ENCODE measurements around the gene NES.
A peak's percentile ranks its signal among the peaks of the same experiment; 100 is the strongest.

Gene NES, protein sequence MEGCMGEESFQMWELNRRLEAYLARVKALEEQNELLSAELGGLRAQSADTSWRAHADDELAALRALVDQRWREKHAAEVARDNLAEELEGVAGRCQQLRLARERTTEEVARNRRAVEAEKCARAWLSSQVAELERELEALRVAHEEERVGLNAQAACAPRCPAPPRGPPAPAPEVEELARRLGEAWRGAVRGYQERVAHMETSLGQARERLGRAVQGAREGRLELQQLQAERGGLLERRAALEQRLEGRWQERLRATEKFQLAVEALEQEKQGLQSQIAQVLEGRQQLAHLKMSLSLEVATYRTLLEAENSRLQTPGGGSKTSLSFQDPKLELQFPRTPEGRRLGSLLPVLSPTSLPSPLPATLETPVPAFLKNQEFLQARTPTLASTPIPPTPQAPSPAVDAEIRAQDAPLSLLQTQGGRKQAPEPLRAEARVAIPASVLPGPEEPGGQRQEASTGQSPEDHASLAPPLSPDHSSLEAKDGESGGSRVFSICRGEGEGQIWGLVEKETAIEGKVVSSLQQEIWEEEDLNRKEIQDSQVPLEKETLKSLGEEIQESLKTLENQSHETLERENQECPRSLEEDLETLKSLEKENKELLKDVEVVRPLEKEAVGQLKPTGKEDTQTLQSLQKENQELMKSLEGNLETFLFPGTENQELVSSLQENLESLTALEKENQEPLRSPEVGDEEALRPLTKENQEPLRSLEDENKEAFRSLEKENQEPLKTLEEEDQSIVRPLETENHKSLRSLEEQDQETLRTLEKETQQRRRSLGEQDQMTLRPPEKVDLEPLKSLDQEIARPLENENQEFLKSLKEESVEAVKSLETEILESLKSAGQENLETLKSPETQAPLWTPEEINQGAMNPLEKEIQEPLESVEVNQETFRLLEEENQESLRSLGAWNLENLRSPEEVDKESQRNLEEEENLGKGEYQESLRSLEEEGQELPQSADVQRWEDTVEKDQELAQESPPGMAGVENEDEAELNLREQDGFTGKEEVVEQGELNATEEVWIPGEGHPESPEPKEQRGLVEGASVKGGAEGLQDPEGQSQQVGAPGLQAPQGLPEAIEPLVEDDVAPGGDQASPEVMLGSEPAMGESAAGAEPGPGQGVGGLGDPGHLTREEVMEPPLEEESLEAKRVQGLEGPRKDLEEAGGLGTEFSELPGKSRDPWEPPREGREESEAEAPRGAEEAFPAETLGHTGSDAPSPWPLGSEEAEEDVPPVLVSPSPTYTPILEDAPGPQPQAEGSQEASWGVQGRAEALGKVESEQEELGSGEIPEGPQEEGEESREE (N-terminal part only)

DNA sequence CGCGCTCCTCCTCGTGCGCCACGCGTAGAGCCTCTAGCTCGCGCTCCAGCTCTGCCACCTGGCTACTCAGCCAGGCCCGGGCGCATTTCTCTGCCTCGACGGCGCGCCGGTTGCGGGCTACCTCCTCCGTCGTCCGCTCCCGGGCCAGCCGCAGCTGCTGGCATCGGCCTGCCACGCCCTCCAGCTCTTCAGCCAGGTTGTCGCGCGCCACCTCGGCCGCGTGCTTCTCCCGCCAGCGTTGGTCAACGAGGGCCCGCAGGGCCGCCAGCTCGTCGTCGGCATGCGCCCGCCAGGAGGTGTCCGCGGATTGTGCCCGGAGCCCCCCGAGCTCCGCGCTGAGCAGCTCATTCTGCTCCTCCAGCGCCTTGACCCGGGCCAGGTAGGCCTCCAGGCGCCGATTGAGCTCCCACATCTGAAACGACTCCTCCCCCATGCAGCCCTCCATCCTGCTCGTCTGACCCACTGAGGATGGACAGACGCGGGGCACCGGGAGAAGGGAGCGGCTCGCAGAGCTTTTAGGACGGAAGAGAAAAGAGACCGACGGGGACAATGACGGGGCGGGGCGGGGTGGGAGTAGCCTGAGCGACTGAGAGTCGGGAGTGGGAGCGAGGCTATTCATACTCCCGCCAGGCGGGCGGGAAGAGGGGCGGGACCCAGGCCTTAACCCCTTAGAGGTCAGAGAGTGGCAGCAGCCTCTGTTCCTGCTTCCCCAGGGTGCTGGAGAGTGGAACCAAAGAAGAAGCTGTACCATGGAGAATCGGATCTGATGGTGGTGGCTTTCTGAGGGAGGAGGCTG is at the start of gene NES:
Gene NES (minus strand): TSS at position 588 of the 796 bp plus-strand sequence. CDS start 143 bp downstream, at position 445.
- DNase-seq (ENCODE audit: low read depth) = no peak

DNA sequence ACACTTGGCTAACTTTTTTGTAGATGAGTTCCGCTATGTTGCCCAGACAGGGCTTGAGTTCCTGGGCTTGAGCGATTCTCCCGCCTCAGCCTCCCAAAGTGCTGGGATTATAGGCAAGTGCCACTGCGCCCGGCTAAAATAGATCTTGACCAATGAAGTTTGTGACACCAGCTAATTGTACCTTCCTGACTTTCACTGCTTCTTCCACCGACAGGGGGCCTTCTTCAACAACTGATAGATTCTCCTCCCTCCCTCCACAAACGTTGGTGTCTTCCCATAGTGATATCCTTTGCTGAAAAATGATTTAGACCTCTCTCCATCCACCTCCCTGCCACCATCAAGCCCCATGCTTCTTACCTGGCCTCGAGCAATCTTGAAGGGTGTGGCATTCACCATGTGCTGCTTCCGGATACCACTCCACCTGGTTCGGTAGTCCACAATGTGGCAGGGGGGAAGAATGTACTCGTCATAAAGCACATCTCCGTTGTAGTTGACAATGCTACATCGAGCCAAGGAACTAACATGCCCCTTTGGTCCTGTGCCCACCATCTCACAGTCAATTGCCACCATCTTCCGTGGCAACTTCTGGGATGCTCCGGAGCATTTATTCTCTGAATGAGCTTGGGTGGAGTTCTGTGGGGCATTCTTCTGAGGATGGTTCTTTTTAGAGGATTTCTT is 49.5 kb upstream of the NES start:
- DNase-seq (ENCODE audit: low read depth) = no peak

DNA sequence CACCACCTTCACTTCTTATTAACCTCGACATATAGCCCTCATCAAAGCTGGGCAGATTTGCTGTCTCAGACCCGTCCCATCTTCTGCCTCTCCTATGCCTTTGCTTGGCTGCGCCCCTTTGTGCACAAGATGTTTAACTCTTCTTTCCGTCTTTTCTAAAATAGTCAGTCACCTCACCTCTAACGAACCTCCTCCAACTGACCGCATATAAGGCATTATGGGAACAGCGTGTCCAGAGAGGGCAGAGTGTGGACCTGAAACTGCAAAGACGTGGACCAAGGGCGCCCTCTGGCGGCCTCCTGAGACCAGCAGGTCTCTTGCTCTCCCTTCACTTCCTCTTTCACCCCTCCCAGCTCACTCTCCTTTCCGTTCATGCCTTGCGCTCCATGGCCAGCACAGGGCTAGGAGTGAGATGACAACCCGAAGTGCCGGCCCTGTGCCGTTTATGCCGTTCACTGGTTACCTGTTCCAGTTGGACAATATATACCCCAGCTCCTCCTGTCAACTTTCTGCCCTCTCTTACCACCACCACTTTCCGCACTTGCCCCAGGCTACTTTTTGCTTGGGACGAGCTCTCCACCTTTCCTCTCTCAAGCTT is 48.6 kb upstream of the NES start:
- DNase-seq (ENCODE audit: low read depth) = peak; percentile 56

DNA sequence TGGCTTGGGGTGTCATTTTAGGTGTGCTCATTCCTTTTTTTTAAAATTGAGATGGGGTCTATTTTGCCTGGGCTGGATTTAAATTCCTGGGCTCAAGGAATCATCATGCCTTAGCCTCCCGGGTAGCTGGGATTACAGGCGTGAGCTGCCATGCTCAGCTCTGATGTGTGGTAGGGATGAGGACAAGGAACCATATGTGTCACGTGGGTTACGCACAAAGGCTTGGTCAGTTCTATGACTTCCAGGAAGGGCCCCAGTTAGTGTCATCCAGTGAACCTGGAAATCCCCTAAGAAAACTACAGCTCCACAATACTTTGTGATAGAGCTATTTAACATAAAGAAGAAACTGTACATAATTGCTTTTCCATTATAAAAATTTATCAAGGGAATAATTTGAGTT is 44.3 kb upstream of the NES start:
- no peak for DNase-seq (ENCODE audit: low read depth)

DNA sequence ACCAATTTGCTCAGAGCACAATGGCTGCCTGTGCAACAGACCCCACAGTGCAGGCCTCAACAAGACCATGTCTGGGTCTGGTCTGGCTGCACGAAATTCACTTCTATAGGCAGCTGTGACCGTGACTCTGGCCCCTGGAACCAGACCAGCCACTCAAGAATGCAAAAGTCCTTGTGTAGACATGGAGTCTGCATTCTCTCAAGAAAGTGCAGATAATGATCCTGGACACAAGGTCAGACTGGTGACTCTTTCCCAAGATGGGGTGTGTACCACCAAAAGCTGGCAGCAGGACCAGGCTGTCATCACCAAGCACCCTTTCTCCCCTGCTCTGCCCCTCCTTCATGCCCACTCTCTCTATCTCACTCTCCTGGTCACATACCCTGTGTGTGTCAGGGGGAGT is 43.9 kb upstream of the NES start:
- no peak for DNase-seq (ENCODE audit: low read depth)

DNA sequence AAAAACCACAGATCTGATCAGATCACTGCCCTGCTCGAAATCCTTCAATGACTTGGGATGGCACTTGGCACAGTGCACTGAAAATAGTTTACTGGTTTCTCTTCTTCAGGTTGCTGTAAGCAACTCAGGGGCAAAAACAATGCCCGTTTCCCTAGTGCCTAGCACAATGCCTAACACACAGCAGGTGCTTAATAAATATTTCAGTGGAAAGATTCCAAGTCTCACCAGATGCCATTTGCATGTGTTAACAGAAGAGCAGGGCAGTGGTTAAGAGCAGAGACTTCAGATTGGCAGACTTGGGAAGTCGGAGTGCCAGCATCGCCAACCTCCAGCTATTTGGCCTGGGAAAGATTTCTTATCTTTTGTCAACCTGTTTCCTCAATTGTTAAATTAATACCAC is 40.1 kb upstream of the NES start:
- no peak for DNase-seq (ENCODE audit: low read depth)

DNA sequence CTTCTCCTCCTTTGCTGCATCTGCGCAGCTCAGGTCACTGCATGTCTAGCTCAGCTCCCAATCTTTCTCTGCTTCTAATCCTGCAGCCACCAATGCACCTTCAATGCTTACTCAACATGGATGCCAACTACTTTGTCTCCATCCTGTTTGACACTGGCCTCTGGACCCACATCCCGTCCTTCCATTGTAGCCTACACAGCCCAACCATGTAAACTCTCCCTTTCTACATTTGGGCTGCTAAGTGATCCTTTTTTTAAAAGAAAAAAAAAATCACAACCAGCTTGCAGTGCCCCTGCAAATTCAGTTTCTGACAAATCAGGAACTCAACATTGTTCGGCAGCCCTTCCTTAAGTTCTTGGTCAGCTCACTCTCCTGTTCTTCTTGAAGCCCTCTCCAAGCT is 37.6 kb upstream of the NES start:
- DNase-seq (ENCODE audit: low read depth) = no peak

DNA sequence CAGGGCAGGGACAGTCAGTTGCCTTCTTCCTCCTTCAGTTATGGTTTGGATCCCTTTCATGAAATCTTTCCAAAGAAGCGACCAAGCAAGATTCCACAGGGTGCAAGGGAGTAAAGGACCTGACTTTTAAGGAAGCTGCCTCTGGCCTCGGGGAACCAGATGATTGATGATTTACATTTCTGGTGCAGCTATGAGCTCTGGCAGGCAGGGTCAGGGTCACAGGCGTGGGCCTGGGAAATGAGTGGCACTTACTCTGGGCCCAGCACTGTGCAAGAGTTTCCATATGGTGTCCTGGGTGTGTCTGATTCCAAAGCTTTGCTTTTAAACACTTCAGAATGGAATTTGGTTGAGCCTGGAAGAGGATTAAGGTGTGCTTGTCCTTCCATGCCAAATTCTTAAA is 35.4 kb upstream of the NES start:
- DNase-seq (ENCODE audit: low read depth) = no peak

DNA sequence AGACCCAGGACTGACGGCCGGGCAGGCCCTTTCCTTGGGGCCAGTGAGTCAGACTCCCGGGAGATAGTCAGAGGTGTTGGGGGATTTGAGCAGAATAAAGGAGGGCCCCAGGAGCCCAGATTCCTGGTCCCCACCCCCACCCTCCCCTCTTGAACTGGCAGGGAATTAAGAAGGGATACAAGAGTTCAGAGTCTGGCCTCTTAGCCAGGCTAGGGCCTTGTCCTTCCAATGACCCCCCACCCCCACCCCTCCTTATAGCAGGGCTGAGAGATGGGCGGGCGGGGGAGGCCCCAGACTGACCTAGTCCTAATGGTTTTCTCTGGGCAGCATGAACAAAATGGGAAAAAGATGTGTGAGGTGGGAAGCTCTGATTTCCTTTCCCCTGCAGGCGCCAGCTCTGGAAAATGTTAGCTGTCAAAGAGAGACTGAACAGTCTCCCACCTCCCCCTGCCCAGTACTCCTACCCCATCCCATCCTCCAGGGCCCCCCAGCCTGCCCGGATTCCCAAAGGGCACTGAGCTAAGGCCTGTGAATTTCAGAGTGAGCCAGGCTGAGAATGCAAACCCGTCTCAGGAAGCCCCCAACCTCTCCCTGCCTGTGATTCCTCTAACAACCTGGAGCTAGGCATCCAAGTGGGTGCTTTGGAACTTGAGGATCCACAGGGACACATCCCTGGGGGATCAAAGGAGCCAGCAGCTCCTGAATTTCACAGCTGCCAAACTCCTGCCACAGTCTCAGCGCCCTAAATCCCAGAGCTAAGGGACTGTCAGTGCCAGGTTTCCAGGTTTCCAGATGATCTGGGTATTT is 34.0 kb upstream of the NES start:
- DNase-seq (ENCODE audit: low read depth) = no peak

DNA sequence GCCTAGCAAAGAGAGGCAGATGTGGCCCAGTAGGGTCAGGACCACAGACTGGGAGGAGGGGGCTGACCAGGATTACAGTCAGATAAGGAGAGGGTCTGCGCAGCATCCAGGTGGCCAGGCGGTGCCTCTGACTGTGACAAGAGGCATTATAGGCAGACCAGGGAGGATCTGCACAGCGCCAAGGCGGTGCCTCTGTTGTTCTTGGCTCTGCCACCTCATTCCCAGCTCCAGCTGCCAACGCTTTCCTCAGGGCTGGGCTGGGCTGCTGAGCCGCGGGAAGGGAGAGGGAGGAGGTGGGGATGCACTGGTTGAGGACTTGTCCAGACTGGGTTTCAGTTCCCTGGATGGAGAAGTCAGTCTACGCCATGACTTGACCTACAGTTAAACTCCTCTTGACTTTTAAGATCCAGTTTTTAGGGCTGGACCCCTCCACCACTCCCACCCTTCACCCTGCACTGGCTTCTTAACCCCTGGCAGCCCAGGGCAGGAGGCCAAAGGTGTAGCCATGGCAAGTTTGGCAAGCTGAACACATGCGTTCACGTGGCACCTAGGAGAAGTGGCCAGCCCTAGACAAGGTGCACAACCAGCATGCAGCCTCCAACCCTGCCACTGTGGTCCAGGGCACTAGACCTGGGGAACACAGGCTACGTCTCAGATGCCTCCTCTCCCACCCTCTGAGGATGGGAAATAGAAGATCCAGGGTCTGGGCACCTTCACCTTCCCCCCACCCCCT is 32.7 kb upstream of the NES start:
- DNase-seq (ENCODE audit: low read depth) = no peak

DNA sequence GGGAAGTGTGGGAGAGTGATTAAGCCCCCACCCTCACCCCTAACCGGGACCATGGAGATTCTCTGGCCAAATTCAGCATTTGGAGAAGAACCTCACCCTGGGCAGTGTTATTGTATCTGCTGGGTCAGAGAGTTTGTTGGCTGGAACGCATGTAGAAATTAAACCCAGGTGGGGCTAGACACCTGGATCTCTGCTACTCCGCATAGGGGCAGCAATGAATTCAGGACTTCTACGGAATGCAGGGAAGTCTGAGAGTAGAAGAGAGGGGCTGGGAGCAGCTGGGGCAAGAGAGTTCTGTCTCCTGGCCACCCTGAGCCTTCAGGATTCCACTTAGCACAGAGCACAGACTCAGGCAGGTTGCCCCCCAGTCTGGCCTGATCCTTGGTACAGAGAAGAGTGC is 31.8 kb upstream of the NES start:
- no peak for DNase-seq (ENCODE audit: low read depth)

DNA sequence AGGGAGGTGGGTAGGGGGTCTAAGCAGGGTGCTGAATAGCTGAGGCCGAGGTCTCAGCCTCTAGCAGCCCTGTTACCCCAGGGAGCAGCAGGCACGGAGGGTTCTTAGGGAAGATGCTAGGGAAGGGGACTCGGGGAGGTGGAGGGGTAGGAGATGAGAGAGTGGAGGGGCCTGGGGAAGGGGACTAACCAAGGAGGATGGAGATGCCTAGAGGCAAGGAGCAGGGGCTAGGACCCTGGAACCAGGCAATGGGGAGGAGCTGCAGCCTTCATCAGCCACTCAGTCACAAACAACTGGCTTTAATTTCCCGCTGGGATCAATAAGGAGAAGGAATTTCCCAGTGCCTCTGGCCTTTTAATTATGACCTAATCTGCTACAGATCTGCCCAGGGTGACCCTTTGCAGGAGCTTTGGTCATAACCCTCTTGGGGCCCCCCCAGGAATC is 31.0 kb upstream of the NES start:
- no peak for DNase-seq (ENCODE audit: low read depth)

DNA sequence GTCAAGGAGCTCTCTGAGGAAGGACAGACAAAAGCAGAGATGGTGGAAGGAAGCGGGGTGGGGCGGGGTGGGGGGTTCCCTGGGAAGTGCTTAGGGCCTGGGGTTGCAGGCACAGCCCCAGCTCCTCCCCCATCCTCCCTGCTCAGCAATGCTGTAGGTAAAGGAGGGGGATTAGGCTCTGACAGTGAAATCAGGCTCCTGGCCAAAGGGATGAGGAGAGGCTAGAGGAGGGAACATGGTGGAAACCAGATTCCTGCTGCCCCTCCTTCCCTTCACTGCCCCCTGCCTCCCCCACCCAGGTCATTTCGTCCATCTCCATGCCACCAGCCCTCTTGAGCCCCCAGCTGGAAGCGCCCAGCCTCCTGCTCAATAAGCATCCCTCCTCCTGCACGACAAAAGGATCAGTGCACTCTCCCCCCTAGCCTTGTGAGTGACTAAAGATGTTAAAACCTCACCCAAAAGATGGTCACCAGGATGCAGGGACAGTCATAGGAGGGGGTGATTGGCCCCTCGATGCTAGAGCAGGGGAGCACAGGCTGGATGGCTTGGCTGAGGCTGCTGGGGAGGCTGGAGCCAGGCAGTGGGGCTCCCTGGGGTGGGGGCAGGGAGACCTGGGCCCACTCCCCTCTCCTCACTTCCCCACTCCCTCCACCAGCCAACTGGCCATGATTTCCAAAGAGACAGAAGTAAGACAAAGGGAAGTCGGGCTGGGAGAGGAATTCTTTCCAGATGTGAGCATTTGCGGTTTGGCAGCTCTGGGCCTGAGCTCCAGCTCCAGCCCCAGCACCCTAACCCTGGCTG is 30.4 kb upstream of the NES start:
- no peak for DNase-seq (ENCODE audit: low read depth)

DNA sequence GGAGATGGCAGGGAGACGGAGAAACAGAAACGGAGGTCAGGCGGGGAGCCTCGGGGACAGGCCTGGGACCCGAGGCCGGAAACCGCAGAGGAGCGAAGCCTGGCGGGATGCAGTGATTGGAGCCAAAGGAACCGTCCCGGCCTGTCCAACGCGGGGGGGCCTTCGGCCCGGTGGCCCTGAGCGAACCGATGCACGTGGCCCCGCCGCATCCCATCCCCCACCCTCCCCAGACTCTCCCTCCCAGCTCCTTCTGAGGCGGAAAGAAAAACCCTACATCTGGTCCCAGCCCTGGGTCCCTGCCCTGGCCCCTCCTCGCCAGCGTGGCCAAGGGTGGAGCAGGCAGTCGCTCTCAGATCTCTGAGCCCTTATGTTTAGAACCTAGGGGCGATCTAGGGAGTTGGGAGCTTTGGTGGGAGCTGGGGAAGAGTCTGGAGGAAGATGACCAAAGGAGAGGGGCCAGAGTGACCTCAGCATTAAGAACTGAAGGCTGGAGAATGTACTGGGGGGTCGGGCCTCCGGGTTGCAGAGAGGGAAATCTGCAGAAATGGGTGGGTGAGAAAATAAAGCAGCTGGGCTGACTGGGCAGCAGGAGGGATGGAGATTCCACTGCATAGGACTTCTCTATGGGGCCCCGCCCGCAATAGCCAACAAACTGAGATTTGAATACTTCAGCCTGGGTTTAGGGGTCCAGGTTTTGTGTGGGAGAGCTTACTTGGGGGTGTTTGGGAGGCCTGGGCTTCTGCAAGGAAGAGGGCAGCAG is 29.6 kb upstream of the NES start:
- no peak for DNase-seq (ENCODE audit: low read depth)

DNA sequence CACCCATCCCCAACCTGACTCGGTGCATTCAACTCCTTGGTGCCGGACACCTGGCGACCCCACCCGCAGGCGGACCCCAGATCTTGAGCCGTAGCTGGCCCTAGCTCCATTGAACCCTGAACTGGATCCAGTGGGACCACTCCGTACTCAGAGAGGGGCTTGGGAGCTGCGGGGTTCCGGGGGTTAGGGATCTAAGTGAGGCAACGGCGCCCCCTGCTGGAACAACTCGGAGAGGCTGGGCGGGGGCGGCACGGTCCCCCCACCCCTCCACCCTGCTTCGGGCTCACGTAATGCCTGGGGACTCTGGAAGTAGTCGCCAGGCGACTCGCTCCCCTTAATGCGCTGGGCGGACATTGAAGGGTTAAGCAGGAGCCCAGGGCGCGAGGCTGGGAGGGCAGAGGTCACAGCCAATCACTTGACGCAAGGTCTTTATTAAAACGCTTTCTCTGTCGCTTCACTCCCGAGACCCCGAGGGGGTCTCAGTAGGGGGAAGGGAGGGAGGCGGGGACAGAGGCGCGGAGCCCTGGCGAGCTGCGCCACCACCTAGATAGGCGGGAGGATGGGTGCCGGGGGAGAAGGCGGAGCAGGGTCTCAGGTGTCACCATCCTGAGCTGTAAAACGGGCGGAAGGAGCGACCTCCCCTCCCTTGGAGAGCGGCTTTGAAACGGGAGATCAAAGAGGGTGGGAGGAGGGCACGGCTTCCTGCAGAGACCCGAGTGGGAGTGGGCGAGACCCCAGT is 28.9 kb upstream of the NES start:
- peak; percentile 37 for DNase-seq (ENCODE audit: low read depth)

DNA sequence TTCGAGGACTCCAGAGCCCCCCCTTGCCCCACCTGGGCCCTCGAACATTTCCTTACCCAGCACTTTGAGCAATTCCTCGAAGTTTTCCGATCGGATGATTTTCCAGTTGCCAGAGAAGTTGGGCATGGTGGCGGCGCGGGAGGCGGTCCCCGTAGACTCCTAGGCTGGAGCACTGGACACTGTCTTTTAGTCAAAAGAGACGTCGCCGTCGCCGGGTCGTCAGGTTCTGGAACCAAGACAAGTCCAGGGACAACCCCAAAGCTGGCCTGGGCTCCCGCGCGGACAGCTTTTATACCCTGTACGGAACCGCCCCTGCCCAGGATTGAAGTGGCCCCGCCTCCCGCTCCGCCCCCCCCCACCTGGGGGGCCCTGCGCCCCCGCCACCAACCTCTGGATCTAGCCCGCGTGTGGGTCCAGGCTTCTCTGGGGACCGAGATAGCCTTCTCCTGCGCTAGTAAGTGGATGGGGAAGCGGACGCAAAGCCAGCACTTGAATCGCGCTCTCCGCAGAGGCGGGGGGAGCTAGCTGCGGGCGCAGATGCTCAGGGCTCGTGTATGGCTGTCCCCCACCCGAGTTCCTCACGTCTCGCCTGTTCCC is 28.2 kb upstream of the NES start, which contains the start of gene CRABP2:
Gene CRABP2 (minus strand): TSS at position 263 of the 597 bp plus-strand sequence. CDS start 137 bp downstream, at position 126.
- no peak for DNase-seq (ENCODE audit: low read depth)

All from stimulated activated CD8-positive, alpha-beta memory T cell treated with anti-CD3 and anti-CD28 coated beads, Interleukin-12 subunit alpha, Interleukin-12 subunit beta, amount 100 ng/mL, for 4 hours (primary cell).